T-helper 1 cell treated with Interleukin-12 subunit alpha and Interleukin-12 subunit beta and Interleukin-4 antibody, amounts not matched to agents 30 μg/mL and 1 μg/mL, for 36 hours (primary cell): Measurements from ENCODE around the gene HOOK1.
"Not testable (repeated sequence)": the region's sequence is repeated elsewhere in the genome, so short reads cannot be mapped to it uniquely, and the experiment has no call there.

Experiments
- H3K27ac Mint-ChIP-seq: one replicate; pipeline ENCODE4 v1.8.0; 2021; ENCODE audit warnings: mild to moderate bottlenecking, mixed read lengths
- H3K27me3 Mint-ChIP-seq: one replicate; pipeline ENCODE4 v1.8.0; 2021; ENCODE audit warnings: low read depth, mixed read lengths
- H3K36me3 Mint-ChIP-seq: one replicate; pipeline ENCODE4 v1.8.0; 2021; ENCODE audit warnings: low read depth, mixed read lengths
- H3K4me1 Mint-ChIP-seq: one replicate; pipeline ENCODE4 v1.8.0; 2021; ENCODE audit warnings: low read depth, mixed read lengths
- H3K4me3 Mint-ChIP-seq: one replicate; pipeline ENCODE4 v1.8.0; 2021; ENCODE audit warnings: mild to moderate bottlenecking, moderate library complexity, mixed read lengths
- H3K9me3 Mint-ChIP-seq: one replicate; pipeline ENCODE4 v1.8.0; 2021; ENCODE audit warnings: mixed read lengths

Gene HOOK1

GRCh38 chr1:59804301-59804700 lies 10.4 kb upstream of the HOOK1 start:
- Mint-ChIP-seq H3K27me3 (peaks cover 14% of the 10 kb centered on the region), H3K9me3 (no peaks in the 10 kb centered on the region), H3K4me3 (no peak overlapping the region), H3K27ac (no peak overlapping the region), H3K36me3 (no peaks in the 10 kb centered on the region), H3K4me1 (no peaks in the 10 kb centered on the region)

- no peak overlapping the region for H3K27ac Mint-ChIP-seq
- no peak overlapping the region for H3K4me3 Mint-ChIP-seq
- no peaks in the 10 kb centered on the region for H3K4me1 Mint-ChIP-seq
- H3K36me3 Mint-ChIP-seq = no peaks in the 10 kb centered on the region
- H3K27me3 Mint-ChIP-seq = peaks cover 20% of the 10 kb centered on the region
- H3K9me3 Mint-ChIP-seq = no peaks in the 10 kb centered on the region
Observed at GRCh38 chr1:59805554-59805953, 9.2 kb upstream of the HOOK1 start.

- Mint-ChIP-seq H3K9me3 (no peaks in the 10 kb centered on the region), H3K4me1 (peaks cover 4% of the 10 kb centered on the region), H3K36me3 (no peaks in the 10 kb centered on the region), H3K27me3 (peaks cover 17% of the 10 kb centered on the region), H3K4me3 (peak overlapping the region; percentile 84), H3K27ac (peak overlapping the region; percentile 64)
Observed at GRCh38 chr1:59814180-59814900, 409 bp upstream of the HOOK1 start.

GRCh38 chr1:59815892-59816291 lies 1.1 kb downstream of the HOOK1 start:
- Mint-ChIP-seq H3K27ac (no peak overlapping the region), H3K4me1 (peaks cover 4% of the 10 kb centered on the region), H3K9me3 (no peaks in the 10 kb centered on the region), H3K4me3 (no peak overlapping the region), H3K36me3 (no peaks in the 10 kb centered on the region), H3K27me3 (peaks cover 9% of the 10 kb centered on the region)

GRCh38 chr1:59816318-59816878 lies 1.6 kb downstream of the HOOK1 start:
- Mint-ChIP-seq H3K27ac (no peak overlapping the region), H3K27me3 (peaks cover 6% of the 10 kb centered on the region), H3K4me1 (peaks cover 4% of the 10 kb centered on the region), H3K4me3 (no peak overlapping the region), H3K9me3 (no peaks in the 10 kb centered on the region), H3K36me3 (no peaks in the 10 kb centered on the region)

GRCh38 chr1:59819566-59820438 lies 5.1 kb downstream of the HOOK1 start:
- no peaks in the 10 kb centered on the region for H3K27me3 Mint-ChIP-seq
- H3K27ac Mint-ChIP-seq = no peak overlapping the region
- no peak overlapping the region for H3K4me3 Mint-ChIP-seq
- no peaks in the 10 kb centered on the region for H3K9me3 Mint-ChIP-seq
- peaks cover 2% of the 10 kb centered on the region for H3K36me3 Mint-ChIP-seq
- no peaks in the 10 kb centered on the region for H3K4me1 Mint-ChIP-seq

GRCh38 chr1:59827055-59827643 lies 12.4 kb downstream of the HOOK1 start:
- Mint-ChIP-seq H3K4me1 (no peaks in the 10 kb centered on the region), H3K27ac (no peak overlapping the region), H3K27me3 (no peaks in the 10 kb centered on the region), H3K36me3 (peaks cover 2% of the 10 kb centered on the region), H3K4me3 (no peak overlapping the region), H3K9me3 (no peaks in the 10 kb centered on the region)

GRCh38 chr1:59828160-59828559 lies 13.4 kb downstream of the HOOK1 start:
- Mint-ChIP-seq H3K27ac (no peak overlapping the region), H3K4me3 (no peak overlapping the region), H3K36me3 (peaks cover 2% of the 10 kb centered on the region), H3K9me3 (no peaks in the 10 kb centered on the region), H3K27me3 (no peaks in the 10 kb centered on the region), H3K4me1 (no peaks in the 10 kb centered on the region)

- no peaks in the 10 kb centered on the region for H3K9me3 Mint-ChIP-seq
- no peak overlapping the region for H3K4me3 Mint-ChIP-seq
- no peaks in the 10 kb centered on the region for H3K36me3 Mint-ChIP-seq
- no peak overlapping the region for H3K27ac Mint-ChIP-seq
- no peaks in the 10 kb centered on the region for H3K27me3 Mint-ChIP-seq
- no peaks in the 10 kb centered on the region for H3K4me1 Mint-ChIP-seq
Observed at GRCh38 chr1:59831529-59831928, 16.8 kb downstream of the HOOK1 start.

GRCh38 chr1:59833022-59833421 lies 18.3 kb downstream of the HOOK1 start:
- H3K27me3 Mint-ChIP-seq = no peaks in the 10 kb centered on the region
- no peaks in the 10 kb centered on the region for H3K4me1 Mint-ChIP-seq
- H3K36me3 Mint-ChIP-seq = no peaks in the 10 kb centered on the region
- no peaks in the 10 kb centered on the region for H3K9me3 Mint-ChIP-seq
- H3K27ac Mint-ChIP-seq = no peak overlapping the region
- H3K4me3 Mint-ChIP-seq = no peak overlapping the region

GRCh38 chr1:59833991-59834390 lies 19.2 kb downstream of the HOOK1 start:
- no peaks in the 10 kb centered on the region for H3K4me1 Mint-ChIP-seq

GRCh38 chr1:59837857-59838256 lies 23.1 kb downstream of the HOOK1 start:
- H3K4me3 Mint-ChIP-seq, H3K9me3 Mint-ChIP-seq, H3K27me3 Mint-ChIP-seq, H3K4me1 Mint-ChIP-seq, H3K36me3 Mint-ChIP-seq, H3K27ac Mint-ChIP-seq: not testable (repeated sequence)

More at GRCh38 chr1:59833991-59834390, 19.2 kb downstream of the HOOK1 start:
- Mint-ChIP-seq H3K27ac (no peak overlapping the region), H3K27me3 (no peaks in the 10 kb centered on the region), H3K4me3 (no peak overlapping the region), H3K9me3 (no peaks in the 10 kb centered on the region), H3K36me3 (no peaks in the 10 kb centered on the region)

GRCh38 chr1:59845091-59845490 lies 30.3 kb downstream of the HOOK1 start:
- H3K4me3 Mint-ChIP-seq = no peak overlapping the region
- H3K27ac Mint-ChIP-seq = no peak overlapping the region
- no peaks in the 10 kb centered on the region for H3K4me1 Mint-ChIP-seq
- peaks cover 2% of the 10 kb centered on the region for H3K36me3 Mint-ChIP-seq
- H3K9me3 Mint-ChIP-seq = no peaks in the 10 kb centered on the region
- H3K27me3 Mint-ChIP-seq = no peaks in the 10 kb centered on the region

- H3K36me3 Mint-ChIP-seq = peaks cover 2% of the 10 kb centered on the region
- no peak overlapping the region for H3K27ac Mint-ChIP-seq
- no peak overlapping the region for H3K4me3 Mint-ChIP-seq
- H3K9me3 Mint-ChIP-seq = no peaks in the 10 kb centered on the region
- no peaks in the 10 kb centered on the region for H3K4me1 Mint-ChIP-seq
- H3K27me3 Mint-ChIP-seq = no peaks in the 10 kb centered on the region
Observed at GRCh38 chr1:59846209-59846894, 31.6 kb downstream of the HOOK1 start.
